NCI-H2196 (cell line): Measurements from ENCODE around the gene LMTK3.

Experiments used
- DNase-seq: peaks from one replicate; lab custom pipeline; 2025; ENCODE audit not compliant: unreplicated experiment; lab: John Stamatoyannopoulos, UW

Gene LMTK3

GRCh38 chr19:48471836-48472235 lies 39.8 kb downstream of the LMTK3 start:
- DNase-seq, result no peak

- DNase-seq, result no peak
Observed at GRCh38 chr19:48470856-48471255, 40.8 kb downstream of the LMTK3 start.

DNA sequence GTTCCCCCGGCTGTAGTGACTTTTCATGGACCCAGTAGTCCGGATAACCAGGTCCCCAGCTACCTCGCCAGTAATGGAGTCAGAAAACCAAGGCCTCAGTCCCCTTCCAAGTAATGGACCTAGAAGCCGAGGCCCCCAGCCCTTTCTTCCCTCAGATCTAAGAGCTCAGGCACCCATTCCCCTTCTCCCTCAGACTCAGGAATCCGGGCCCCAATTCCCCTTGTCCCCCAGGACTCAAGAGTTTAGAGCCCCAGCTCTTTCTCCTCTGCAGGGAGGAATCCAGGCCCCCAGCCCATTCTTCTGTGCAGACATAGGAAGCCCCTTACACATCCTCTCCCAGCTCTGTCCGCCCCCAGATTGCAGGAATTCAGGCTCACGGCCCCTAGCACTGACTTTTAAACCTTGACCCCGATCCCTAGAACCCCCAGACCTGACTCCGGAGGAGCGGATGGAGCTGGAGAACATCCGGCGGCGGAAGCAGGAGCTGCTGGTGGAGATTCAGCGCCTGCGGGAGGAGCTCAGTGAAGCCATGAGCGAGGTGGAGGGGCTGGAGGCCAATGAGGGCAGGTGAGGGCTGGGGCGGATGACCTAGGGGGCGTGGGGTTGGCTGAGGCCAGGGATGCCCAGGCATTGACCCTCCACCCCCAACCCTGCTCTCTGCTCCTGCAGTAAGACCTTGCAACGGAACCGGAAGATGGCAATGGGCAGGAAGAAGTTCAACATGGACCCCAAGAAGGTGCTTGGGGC lies 41.5 kb downstream of the LMTK3 start:
- DNase-seq, result no peak

DNA sequence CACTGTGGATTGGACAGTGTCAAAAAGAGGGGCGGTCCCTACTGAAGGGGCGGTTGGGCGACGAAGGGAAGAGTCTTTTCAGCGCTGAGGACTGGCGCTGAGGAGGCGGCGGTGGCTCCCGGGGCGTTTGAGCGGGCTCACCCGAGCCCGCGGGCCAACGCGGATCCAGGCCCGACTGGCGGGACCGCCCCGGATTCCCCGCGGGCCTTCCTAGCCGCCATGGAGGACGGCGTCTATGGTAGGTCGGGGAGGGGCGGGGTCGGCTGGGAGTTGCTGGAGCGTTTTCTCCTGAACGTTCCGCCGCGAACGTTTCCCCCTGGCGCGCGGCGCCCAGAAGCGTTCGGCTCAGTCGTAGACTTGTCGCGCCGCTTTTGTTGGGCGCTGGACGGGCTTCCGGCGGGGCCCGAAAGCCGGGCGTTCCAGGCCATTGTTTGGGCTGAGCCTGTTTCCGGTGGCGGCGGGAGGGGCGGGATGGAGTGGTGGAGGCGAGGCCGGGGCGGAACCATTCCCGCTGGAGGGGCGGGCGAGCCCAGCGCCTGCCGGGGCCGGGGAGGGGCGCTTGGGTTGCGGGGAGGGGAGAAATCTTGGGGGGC lies 42.2 kb downstream of the LMTK3 start, which contains the start of gene CYTH2:
Gene CYTH2, plus strand, starts transcription at position 81 of the 593 bp plus-strand sequence. Its CDS starts 139 bp downstream, at position 220.
- DNase-seq, result peak; percentile 82

GRCh38 chr19:48468772-48469288 lies 42.8 kb downstream of the LMTK3 start:
- DNase-seq, result peak; percentile 100

DNA sequence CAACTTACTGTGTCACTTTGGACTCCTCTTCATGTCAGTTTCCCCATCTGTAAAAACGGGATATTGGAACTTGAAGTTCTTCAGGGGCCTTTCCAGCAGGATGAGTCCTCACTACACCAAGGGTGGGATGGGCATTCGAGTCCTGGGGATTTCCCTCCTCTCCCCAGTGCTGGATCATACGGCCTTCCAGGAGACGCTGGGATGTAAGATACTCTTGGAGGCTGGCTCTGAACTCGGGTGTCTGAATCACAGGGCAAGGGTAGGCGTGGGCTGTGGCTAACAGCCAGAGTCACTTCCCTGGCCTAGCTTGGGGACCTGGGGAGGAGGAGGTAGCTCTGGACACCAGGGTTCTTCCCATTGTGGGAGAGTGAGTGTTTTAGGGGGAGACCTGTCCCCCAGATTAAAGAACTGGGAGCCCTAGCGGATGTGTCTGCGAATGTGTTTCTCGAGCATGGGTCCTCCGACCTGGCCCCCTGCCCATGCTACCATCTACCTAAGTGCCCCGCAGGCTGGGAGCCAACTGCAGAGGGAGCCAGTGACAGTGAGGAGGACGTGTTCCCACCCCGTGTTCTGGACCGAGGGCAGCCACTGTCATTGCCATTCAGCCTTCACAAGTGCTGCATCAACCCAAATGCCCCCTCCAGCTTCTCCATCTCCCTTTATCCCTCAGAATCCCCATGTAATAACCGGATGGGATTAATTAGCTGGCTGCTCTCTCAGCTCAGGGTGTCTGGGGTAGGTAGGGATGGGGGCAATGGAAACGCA lies 44.9 kb downstream of the LMTK3 start:
- DNase-seq, result no peak

GRCh38 chr19:48465215-48465614 lies 46.4 kb downstream of the LMTK3 start:
- no peak for DNase-seq

- no peak for DNase-seq
Observed at GRCh38 chr19:48461982-48462655, 49.5 kb downstream of the LMTK3 start.

- no peak for DNase-seq
Observed at GRCh38 chr19:48461651-48461981, 50.0 kb downstream of the LMTK3 start.

DNA sequence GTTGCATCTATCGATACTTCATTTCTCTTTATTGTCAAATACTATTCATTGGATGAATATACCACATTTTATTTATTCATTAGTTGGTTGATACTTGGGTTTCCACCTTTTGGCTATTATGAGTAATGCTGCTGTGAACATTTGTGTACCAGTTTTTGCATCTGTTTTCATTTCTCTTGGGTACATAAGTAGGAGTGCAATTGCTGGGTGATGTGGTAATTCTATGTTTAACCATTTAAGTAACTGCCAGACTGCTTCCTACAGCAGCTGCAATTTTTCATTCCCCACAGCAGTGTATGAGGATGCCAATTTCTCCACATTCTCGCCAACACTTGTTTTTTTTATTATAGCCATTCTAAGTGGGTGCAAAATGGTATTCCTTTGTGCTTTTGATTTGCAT lies 53.6 kb downstream of the LMTK3 start:
- DNase-seq, result no peak

DNA sequence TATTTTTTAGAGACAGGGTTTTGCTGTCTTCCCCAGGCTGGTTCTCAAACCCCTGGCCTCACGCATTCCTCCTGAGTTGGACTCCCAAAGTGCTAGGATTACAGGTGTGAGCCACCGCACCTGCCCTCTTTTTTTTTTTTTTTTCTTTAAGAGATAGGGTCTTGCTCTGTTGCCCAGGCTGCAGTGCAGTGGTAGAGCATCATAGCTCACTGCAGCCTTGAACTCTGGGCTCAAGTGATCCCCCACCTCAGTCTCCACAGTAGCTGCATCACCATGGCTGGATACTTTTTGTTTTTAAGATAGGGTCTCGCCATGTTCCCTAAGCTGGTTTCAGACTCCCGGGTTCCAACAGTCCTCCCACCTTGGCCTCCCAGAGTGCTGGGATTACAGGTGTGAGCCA lies 54.8 kb downstream of the LMTK3 start:
- DNase-seq, result no peak

GRCh38 chr19:48455908-48456562 lies 55.6 kb downstream of the LMTK3 start:
- no peak for DNase-seq

- no peak for DNase-seq
Observed at GRCh38 chr19:48455171-48455907, 56.3 kb downstream of the LMTK3 start, which contains the start of gene KCNJ14. KCNJ14 (plus strand) TSS chr19:48455574; CDS start chr19:48461725, 6,151 bp downstream.

GRCh38 chr19:48454150-48454730 lies 57.4 kb downstream of the LMTK3 start:
- DNase-seq, result no peak

DNA sequence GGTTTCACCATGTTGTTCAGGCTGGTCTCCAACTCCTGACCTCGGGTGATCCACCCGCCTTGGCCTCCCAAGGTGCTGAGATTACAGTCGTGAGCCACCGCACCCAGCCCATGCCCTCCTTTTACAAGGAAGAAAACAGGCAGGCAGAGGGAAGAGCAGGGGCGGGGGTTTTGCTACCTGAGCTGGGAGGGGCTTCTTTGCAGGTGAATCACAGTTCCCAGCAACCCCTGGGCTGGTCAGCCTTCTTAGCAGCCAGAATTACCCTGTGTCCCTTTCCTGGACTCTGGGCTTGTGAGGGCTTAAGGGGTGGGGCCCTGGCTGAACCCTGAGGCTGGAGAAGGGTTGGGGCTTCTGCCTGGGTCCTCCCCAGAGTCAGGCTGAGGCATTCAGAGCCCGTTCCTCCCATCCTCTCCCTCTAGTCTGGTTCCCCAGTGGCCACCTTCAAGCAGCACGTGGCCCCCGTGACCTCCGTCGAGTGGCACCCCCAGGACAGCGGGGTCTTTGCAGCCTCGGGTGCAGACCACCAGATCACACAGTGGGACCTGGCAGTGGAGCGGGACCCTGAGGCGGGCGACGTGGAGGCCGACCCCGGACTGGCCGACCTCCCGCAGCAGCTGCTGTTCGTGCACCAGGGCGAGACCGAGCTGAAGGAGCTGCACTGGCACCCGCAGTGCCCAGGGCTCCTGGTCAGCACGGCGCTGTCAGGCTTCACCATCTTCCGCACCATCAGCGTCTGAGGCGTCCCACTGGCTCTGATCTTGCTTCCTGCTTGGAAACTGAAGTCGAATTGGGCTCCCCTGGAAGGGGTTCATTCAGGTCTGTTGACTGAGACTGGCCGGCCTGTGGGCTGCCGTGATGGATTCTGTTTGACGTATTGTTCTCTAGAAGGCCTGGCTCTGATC lies 59.1 kb downstream of the LMTK3 start:
- DNase-seq, result no peak

DNA sequence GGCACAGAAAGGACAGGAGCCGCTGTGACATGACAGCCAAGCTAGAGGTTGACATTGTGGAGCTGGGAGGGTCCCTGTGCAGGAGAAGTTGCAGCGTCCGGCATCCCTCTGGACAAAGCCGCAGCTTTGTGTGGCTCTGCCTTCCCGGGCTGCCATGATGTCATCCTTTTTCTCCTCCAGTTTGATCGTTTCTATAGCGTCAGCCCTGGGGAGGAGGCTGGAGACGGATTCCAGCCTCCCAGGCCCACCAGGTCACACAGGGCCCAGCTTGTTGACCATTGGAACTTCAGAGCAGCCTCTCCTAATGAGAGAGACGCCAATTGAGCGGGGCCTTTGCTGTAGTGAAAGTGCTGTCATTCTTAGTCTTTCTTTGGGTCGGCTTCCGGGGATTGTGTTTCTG lies 60.0 kb downstream of the LMTK3 start:
- DNase-seq, result no peak

GRCh38 chr19:48450863-48451262 lies 60.8 kb downstream of the LMTK3 start:
- DNase-seq, result no peak

DNA sequence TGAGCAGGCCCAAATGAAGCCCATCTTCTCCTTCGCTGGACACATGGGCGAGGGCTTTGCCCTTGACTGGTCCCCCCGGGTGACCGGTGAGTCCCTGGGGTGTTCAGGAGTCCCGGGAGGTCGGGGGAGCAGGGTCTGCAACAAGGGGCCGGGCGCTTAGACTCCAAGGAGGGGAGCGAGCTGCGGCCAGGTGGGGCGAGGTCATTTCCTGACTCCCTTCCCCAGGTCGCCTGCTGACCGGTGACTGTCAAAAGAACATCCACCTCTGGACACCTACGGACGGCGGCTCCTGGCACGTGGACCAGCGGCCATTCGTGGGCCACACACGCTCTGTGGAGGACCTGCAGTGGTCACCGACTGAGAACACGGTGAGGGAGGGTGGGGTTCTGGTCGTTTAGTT lies 61.2 kb downstream of the LMTK3 start:
- no peak for DNase-seq

DNA sequence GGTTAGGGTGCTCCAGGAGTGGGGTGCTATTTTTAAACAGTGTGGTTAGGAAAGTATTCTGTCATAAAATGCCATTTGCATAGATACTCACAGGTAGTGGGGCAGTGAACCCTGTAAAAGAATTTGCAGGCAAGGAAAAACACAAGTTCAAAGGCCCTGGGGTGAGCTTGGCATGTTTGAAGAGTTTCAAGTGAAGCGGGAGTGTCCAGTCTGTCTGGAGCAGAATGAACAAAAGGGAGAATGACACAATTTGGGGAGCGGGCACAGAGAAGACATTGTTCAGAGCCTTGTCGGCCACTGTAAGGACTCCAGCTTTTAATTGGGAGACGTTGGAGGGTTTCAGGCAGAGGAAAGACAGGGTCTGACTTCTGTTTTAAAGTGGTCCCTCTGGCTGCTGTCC lies 63.1 kb downstream of the LMTK3 start:
- no peak for DNase-seq
